Measurements from ENCODE around the gene PDZD2.

DNA sequence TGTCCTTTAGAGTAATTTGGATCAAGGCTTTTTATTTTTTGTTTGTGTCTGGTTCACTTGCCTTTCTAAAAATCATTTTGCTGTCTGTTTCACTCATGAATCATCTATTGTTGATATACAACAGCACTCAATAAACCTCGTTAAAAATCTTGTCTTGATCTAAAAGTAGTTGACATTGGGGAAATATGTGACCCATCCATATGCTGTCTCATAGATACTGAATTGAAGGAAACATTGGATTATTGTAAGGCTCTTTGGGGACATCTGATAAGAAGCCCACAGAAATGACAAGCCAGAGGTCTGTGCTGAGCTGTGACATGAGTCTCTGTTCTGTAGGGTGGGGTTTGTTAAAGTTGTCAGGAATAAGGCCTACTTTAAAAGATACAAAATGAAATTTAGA is 208.0 kb downstream of the PDZD2 start:
- TF ChIP-seq, protein P1, sequence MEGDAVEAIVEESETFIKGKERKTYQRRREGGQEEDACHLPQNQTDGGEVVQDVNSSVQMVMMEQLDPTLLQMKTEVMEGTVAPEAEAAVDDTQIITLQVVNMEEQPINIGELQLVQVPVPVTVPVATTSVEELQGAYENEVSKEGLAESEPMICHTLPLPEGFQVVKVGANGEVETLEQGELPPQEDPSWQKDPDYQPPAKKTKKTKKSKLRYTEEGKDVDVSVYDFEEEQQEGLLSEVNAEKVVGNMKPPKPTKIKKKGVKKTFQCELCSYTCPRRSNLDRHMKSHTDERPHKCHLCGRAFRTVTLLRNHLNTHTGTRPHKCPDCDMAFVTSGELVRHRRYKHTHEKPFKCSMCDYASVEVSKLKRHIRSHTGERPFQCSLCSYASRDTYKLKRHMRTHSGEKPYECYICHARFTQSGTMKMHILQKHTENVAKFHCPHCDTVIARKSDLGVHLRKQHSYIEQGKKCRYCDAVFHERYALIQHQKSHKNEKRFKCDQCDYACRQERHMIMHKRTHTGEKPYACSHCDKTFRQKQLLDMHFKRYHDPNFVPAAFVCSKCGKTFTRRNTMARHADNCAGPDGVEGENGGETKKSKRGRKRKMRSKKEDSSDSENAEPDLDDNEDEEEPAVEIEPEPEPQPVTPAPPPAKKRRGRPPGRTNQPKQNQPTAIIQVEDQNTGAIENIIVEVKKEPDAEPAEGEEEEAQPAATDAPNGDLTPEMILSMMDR (IDR thresholded peaks at IDR 0.05) = no peak
- no peak for TF ChIP-seq ZFX (IDR thresholded peaks at IDR 0.05; ENCODE audit: borderline replicate concordance)

Measured in 22Rv1 (cell line).